ENCODE data around the gene UNC45A. TPM values are rescaled to one million over a fixed set of nuclear protein-coding genes. Genes with fewer than 3 reads are reported as not detected.
"Not testable (repeated sequence)": the region's sequence is repeated elsewhere in the genome, so short reads cannot be mapped to it uniquely, and the experiment has no call there.

The UNC45A gene
- polyA plus RNA-seq, 3 donors: 29.3 to 42.6 (median 30.4) TPM

DNA sequence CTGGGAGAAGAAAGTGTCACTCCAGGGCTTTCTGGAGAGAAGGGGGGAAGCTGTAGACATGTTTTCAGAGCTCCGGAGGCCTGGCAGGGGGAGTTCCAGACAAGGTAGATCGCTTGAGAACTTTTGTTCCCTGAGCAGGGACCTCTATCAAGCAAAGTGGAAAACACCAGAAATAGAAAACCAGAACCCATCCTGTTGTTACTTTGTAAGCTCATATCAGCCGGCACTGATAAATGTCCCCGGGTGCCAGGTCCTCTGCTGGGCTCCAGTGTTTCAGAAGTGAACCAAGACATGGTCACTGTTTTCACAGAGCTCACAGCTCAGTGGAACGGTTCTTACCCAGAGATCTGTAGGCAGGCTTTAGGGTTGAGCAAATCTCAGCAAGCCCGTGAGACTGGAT lies 16.2 kb upstream of the UNC45A start:
- 98% methylated on average over 4 of the region's 6 CpGs for WGBS (ENCODE audit: insufficient coverage)
- H3K4me3 ChIP-seq (replicated peaks in 1 of 3; ENCODE audit: low read depth in 2 of 3, low read length in 3 of 3): no peak overlapping the region
- H3K9me3 ChIP-seq (replicated peaks in 1 of 2; ENCODE audit: control insufficient read depth in 1 of 2, insufficient read depth in 1 of 2, low read length in 2 of 2): no peaks in the 10 kb centered on the region
- peak overlapping the region in 1 of 2 donors; percentile 49 for H3K27ac ChIP-seq (ENCODE audit: low read depth in 1 of 2, low read length in 2 of 2)
- TF ChIP-seq, protein P1, sequence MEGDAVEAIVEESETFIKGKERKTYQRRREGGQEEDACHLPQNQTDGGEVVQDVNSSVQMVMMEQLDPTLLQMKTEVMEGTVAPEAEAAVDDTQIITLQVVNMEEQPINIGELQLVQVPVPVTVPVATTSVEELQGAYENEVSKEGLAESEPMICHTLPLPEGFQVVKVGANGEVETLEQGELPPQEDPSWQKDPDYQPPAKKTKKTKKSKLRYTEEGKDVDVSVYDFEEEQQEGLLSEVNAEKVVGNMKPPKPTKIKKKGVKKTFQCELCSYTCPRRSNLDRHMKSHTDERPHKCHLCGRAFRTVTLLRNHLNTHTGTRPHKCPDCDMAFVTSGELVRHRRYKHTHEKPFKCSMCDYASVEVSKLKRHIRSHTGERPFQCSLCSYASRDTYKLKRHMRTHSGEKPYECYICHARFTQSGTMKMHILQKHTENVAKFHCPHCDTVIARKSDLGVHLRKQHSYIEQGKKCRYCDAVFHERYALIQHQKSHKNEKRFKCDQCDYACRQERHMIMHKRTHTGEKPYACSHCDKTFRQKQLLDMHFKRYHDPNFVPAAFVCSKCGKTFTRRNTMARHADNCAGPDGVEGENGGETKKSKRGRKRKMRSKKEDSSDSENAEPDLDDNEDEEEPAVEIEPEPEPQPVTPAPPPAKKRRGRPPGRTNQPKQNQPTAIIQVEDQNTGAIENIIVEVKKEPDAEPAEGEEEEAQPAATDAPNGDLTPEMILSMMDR (IDR thresholded peaks at IDR 0.05): no peak
- intact Hi-C loops (cut with micrococcal nuclease): loop anchor here in 1 of 2 donors (10.0 kb wide), 1 partner anchor 936 kb away; the partner anchor contains the start of gene SLCO3A1
- no peak for DNase-seq
- no peaks in the 10 kb centered on the region for H3K9me3 Mint-ChIP-seq
- H3K9ac ChIP-seq (ENCODE audit: insufficient read depth, low read length, poor library complexity, severe bottlenecking): no peak overlapping the region
- H3K27me3 Mint-ChIP-seq (ENCODE audit: low read depth in 3 of 3): peaks cover 0 to 2% (median 1%) of the 10 kb centered on the region in 3 donors
- peaks cover 28% of the 10 kb centered on the region for H3K79me2 ChIP-seq (ENCODE audit: insufficient read depth, low read length)
- no peaks in the 10 kb centered on the region for H3K27me3 ChIP-seq (ENCODE audit: control insufficient read depth in 2 of 2, insufficient read depth in 2 of 2, low read length in 2 of 2)
- peaks cover 34 to 37% of the 10 kb centered on the region in 2 donors for H3K4me1 ChIP-seq (ENCODE audit: control insufficient read depth in 1 of 2, insufficient read depth in 2 of 2, low read length in 2 of 2)
- peaks cover 4% of the 10 kb centered on the region for H4K20me1 ChIP-seq (ENCODE audit: insufficient read depth, low read length)
- peak overlapping the region in 3 of 7 donors; percentile 39 to 71 (median 67) for H3K27ac Mint-ChIP-seq
- peaks cover 54 to 62% of the 10 kb centered on the region in 2 donors for H3K36me3 ChIP-seq (replicated peaks in 1 of 2; ENCODE audit: control insufficient read depth in 1 of 2, insufficient read depth in 2 of 2, low read length in 2 of 2)
- H2AFZ ChIP-seq (ENCODE audit: insufficient read depth, low read depth, low read length, poor library complexity, severe bottlenecking): no peak overlapping the region
- H3K4me2 ChIP-seq (replicated peaks; ENCODE audit: extremely low read depth, low read length, poor library complexity, severe bottlenecking): no peak overlapping the region
- peaks cover 42% of the 10 kb centered on the region for H3K4me1 Mint-ChIP-seq
- H3K4me3 Mint-ChIP-seq: no peak overlapping the region
- H3K36me3 Mint-ChIP-seq: peaks cover 63 to 77% of the 10 kb centered on the region in 2 donors

- no peak overlapping the region for H3K27ac ChIP-seq (ENCODE audit: low read depth in 1 of 2, low read length in 2 of 2)
- H3K27me3 Mint-ChIP-seq (ENCODE audit: low read depth in 3 of 3): peaks cover 0 to 2% (median 0%) of the 10 kb centered on the region in 3 donors
- no peaks in the 10 kb centered on the region for H3K27me3 ChIP-seq (ENCODE audit: control insufficient read depth in 2 of 2, insufficient read depth in 2 of 2, low read length in 2 of 2)
- H3K4me3 ChIP-seq (replicated peaks in 1 of 3; ENCODE audit: low read depth in 2 of 3, low read length in 3 of 3): no peak overlapping the region
- peaks cover 4% of the 10 kb centered on the region for H4K20me1 ChIP-seq (ENCODE audit: insufficient read depth, low read length)
- no peak for DNase-seq
- intact Hi-C loops (cut with micrococcal nuclease): no loop called here
- no peak overlapping the region for H3K9ac ChIP-seq (ENCODE audit: insufficient read depth, low read length, poor library complexity, severe bottlenecking)
- H3K36me3 Mint-ChIP-seq: peaks cover 54 to 58% of the 10 kb centered on the region in 2 donors
- H3K4me2 ChIP-seq (replicated peaks; ENCODE audit: extremely low read depth, low read length, poor library complexity, severe bottlenecking): no peak overlapping the region
- no peak overlapping the region for H2AFZ ChIP-seq (ENCODE audit: insufficient read depth, low read depth, low read length, poor library complexity, severe bottlenecking)
- WGBS (ENCODE audit: insufficient coverage): 63% methylated on average over 2 of the region's 4 CpGs
- no peak overlapping the region for H3K27ac Mint-ChIP-seq
- H3K9me3 Mint-ChIP-seq: no peaks in the 10 kb centered on the region
- TF ChIP-seq, protein P1 (IDR thresholded peaks at IDR 0.05): no peak
- no peaks in the 10 kb centered on the region for H3K9me3 ChIP-seq (replicated peaks in 1 of 2; ENCODE audit: control insufficient read depth in 1 of 2, insufficient read depth in 1 of 2, low read length in 2 of 2)
- H3K4me1 Mint-ChIP-seq: peaks cover 12% of the 10 kb centered on the region
- H3K4me3 Mint-ChIP-seq: no peak overlapping the region
- peaks cover 5 to 7% of the 10 kb centered on the region in 2 donors for H3K4me1 ChIP-seq (ENCODE audit: control insufficient read depth in 1 of 2, insufficient read depth in 2 of 2, low read length in 2 of 2)
- peaks cover 17% of the 10 kb centered on the region for H3K79me2 ChIP-seq (ENCODE audit: insufficient read depth, low read length)
- peaks cover 52 to 68% of the 10 kb centered on the region in 2 donors for H3K36me3 ChIP-seq (replicated peaks in 1 of 2; ENCODE audit: control insufficient read depth in 1 of 2, insufficient read depth in 2 of 2, low read length in 2 of 2)
Measured at GRCh38 chr15:90921887-90922286, 13.2 kb upstream of the UNC45A start.

DNA sequence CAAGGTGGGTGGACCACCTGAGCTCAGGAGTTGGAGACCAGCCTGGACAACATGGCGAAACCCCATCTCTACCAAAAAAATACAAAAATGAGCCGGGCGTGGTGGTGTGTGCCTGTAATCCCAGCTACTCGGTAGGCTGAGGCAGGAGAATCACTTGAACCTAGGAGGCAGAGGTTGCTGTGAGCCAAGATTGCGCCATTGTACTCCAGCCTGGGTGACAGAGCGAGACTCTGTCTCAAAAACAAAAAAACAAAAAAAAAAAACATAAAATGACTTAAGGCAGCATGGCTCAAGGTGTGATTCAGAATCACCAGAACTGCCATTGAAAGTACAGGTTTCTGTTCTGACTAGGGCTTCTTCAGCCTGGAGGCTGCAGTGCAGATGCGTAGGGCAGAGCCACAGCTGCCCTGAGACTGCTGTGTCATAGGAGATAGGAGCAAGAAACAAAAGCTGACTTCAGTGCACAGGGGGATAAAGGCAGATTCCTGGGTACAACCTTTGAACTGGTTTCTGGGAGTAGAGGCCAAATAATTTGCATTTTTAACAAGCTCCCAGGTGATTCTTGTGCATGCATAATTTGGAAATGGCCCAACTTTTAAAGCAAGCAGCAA lies 12.3 kb upstream of the UNC45A start:
- WGBS (ENCODE audit: insufficient coverage): 91% methylated on average over 4 of the region's 7 CpGs
- H3K27ac ChIP-seq (ENCODE audit: low read depth in 1 of 2, low read length in 2 of 2); H3K27ac Mint-ChIP-seq; H3K9me3 Mint-ChIP-seq; intact Hi-C loops (cut with micrococcal nuclease); H3K79me2 ChIP-seq (ENCODE audit: insufficient read depth, low read length); H3K4me3 ChIP-seq (replicated peaks in 1 of 3; ENCODE audit: low read depth in 2 of 3, low read length in 3 of 3); H4K20me1 ChIP-seq (ENCODE audit: insufficient read depth, low read length); H3K27me3 Mint-ChIP-seq (ENCODE audit: low read depth in 3 of 3); H3K4me2 ChIP-seq (replicated peaks; ENCODE audit: extremely low read depth, low read length, poor library complexity, severe bottlenecking); H3K4me1 ChIP-seq (ENCODE audit: control insufficient read depth in 1 of 2, insufficient read depth in 2 of 2, low read length in 2 of 2); H3K9ac ChIP-seq (ENCODE audit: insufficient read depth, low read length, poor library complexity, severe bottlenecking); H3K4me3 Mint-ChIP-seq; H3K27me3 ChIP-seq (ENCODE audit: control insufficient read depth in 2 of 2, insufficient read depth in 2 of 2, low read length in 2 of 2); H3K4me1 Mint-ChIP-seq; H3K9me3 ChIP-seq (replicated peaks in 1 of 2; ENCODE audit: control insufficient read depth in 1 of 2, insufficient read depth in 1 of 2, low read length in 2 of 2); H2AFZ ChIP-seq (ENCODE audit: insufficient read depth, low read depth, low read length, poor library complexity, severe bottlenecking): not testable (repeated sequence)
- H3K36me3 ChIP-seq (replicated peaks in 1 of 2; ENCODE audit: control insufficient read depth in 1 of 2, insufficient read depth in 2 of 2, low read length in 2 of 2): peaks cover 46 to 59% of the 10 kb centered on the region in 2 donors
- H3K36me3 Mint-ChIP-seq: peaks cover 45 to 49% of the 10 kb centered on the region in 2 donors
- peak in 1 of 3 donors; percentile 2 for DNase-seq

All from CD14-positive monocyte (primary cell).